RWPE2 (cell line): ENCODE data around the gene DENND6B.
"Not testable (repeated sequence)": the region's sequence is repeated elsewhere in the genome, so short reads cannot be mapped to it uniquely, and the experiment has no call there.

ENCODE experiments used
- ATAC-seq: fragments of 200-7000 bp; cut with Tn5 transposase; 3 replicates; pipeline ENCODE4 v1.9.1; 2021; ENCODE audit warnings: low read depth
- DNase-seq: peaks from one replicate; pipeline ENCODE4 v3.0.0-alpha.2; 2020; ENCODE audit warnings: low spot score
- H3K27ac ChIP-seq: fragments of 450-650 bp; 2 replicates; pipeline ENCODE4 v1.5.1; 2017; ENCODE audit warnings: mild to moderate bottlenecking; ENCODE audit not compliant: poor library complexity, severe bottlenecking
- H3K27me3 ChIP-seq: fragments of 250-450 bp; sonication (Bioruptor Pico); 2 replicates; pipeline ENCODE4 v1.5.1; 2021; ENCODE audit warnings: mild to moderate bottlenecking, moderate library complexity; ENCODE audit not compliant: insufficient read depth, poor library complexity, severe bottlenecking
- H3K36me3 ChIP-seq: fragments of 250-450 bp; sonication (Bioruptor Pico); 2 replicates; pipeline ENCODE4 v1.5.1; 2020; ENCODE audit warnings: low read depth, mild to moderate bottlenecking, moderate library complexity
- H3K4me1 ChIP-seq: fragments of 250-450 bp; sonication (Bioruptor Pico); 2 replicates; pipeline ENCODE4 v1.5.1; 2021; ENCODE audit warnings: mild to moderate bottlenecking, moderate library complexity; ENCODE audit not compliant: insufficient read depth, poor library complexity, severe bottlenecking
- H3K4me3 ChIP-seq: fragments of 250-450 bp; sonication (Bioruptor Pico); 2 replicates; pipeline ENCODE4 v1.5.1; 2021; ENCODE audit warnings: mild to moderate bottlenecking, moderate library complexity; ENCODE audit not compliant: severe bottlenecking
- H3K9me3 ChIP-seq: fragments of 250-450 bp; sonication (Bioruptor Pico); 2 replicates; pipeline ENCODE4 v1.5.1; 2021; ENCODE audit warnings: mild to moderate bottlenecking, moderate library complexity; ENCODE audit not compliant: severe bottlenecking
- CTCF ChIP-seq: fragments of 450-650 bp; IDR thresholded peaks from one replicate; pipeline ENCODE4 v1.5.1; 2017; ENCODE audit warnings: mild to moderate bottlenecking, moderate library complexity; ENCODE audit not compliant: poor library complexity, severe bottlenecking

Gene DENND6B

GRCh38 chr22:50338860-50339462 lies 12.1 kb upstream of the DENND6B start:
- no peaks in the 10 kb centered on the region for H3K9me3 ChIP-seq
- no peaks in the 10 kb centered on the region for H3K36me3 ChIP-seq
- H3K4me1 ChIP-seq, result no peaks in the 10 kb centered on the region
- no peaks in the 10 kb centered on the region for H3K27me3 ChIP-seq
- DNase-seq (no peak), ATAC-seq (no peak)
- no peak for TF ChIP-seq CTCF
- no peak overlapping the region for H3K27ac ChIP-seq
- no peak overlapping the region for H3K4me3 ChIP-seq

- no peaks in the 10 kb centered on the region for H3K4me1 ChIP-seq
Observed at GRCh38 chr22:50338042-50338573, 11.3 kb upstream of the DENND6B start.

GRCh38 chr22:50337262-50338041 lies 10.6 kb upstream of the DENND6B start:
- Histone ChIP-seq H3K4me3 (no peak overlapping the region), H3K27ac (no peak overlapping the region), H3K9me3 (no peaks in the 10 kb centered on the region), H3K4me1 (no peaks in the 10 kb centered on the region), H3K36me3 (no peaks in the 10 kb centered on the region), H3K27me3 (no peaks in the 10 kb centered on the region)
- TF ChIP-seq CTCF, result no peak
- DNase-seq (no peak), ATAC-seq (no peak)

More at GRCh38 chr22:50338042-50338573, 11.3 kb upstream of the DENND6B start:
- no peak for TF ChIP-seq CTCF
- H3K4me3 ChIP-seq, result no peak overlapping the region
- no peak for ATAC-seq
- H3K27ac ChIP-seq, result no peak overlapping the region
- no peaks in the 10 kb centered on the region for H3K36me3 ChIP-seq
- H3K27me3 ChIP-seq, result no peaks in the 10 kb centered on the region
- no peak for DNase-seq
- H3K9me3 ChIP-seq, result no peaks in the 10 kb centered on the region

GRCh38 chr22:50334433-50334832 lies 7.6 kb upstream of the DENND6B start:
- not testable (repeated sequence) for H3K4me3 ChIP-seq, ATAC-seq, H3K27me3 ChIP-seq, H3K9me3 ChIP-seq, DNase-seq, H3K36me3 ChIP-seq, H3K4me1 ChIP-seq, H3K27ac ChIP-seq

GRCh38 chr22:50329236-50329635 lies 2.4 kb upstream of the DENND6B start:
- Histone ChIP-seq H3K4me1 (peaks cover 17% of the 10 kb centered on the region), H3K9me3 (no peaks in the 10 kb centered on the region), H3K27ac (no peak overlapping the region), H3K36me3 (no peaks in the 10 kb centered on the region), H3K4me3 (no peak overlapping the region), H3K27me3 (no peaks in the 10 kb centered on the region)
- ATAC-seq (no peak), DNase-seq (no peak)
- TF ChIP-seq CTCF, result no peak
